Measurements from ENCODE around the gene RALGAPA1. TPM values are rescaled to one million over a fixed set of nuclear protein-coding genes. Genes with fewer than 3 reads are reported as not detected.
"Not testable (repeated sequence)": the region's sequence is repeated elsewhere in the genome, so short reads cannot be mapped to it uniquely, and the experiment has no call there.

Gene RALGAPA1
- total RNA-seq, 1 donor from 2014 or later, result 45.7 TPM

DNA sequence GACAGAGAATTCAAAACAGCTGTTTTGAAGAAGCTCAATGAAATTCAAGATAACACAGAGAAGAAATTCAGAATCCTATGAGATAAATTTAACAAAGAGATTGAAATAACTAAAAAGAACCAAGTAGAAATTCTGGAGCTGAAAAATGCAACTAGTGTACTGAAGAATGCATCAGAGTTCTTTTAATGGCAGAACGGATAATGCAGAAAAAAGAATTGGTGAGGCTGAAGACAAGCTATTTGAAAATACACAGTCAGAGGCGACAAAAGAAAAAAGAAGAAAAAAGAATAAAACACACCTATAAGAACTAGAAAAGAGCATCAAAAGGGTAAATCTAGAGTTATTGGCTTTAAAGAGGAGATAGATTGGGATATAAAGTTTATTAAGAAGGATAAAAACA, 171.8 kb downstream of the RALGAPA1 start:
- no peaks in the 10 kb centered on the region for H3K4me1 Mint-ChIP-seq (ENCODE audit: unreplicated experiment)
- H3K27me3 Mint-ChIP-seq, result no peaks in the 10 kb centered on the region
- TF ChIP-seq, protein P1, sequence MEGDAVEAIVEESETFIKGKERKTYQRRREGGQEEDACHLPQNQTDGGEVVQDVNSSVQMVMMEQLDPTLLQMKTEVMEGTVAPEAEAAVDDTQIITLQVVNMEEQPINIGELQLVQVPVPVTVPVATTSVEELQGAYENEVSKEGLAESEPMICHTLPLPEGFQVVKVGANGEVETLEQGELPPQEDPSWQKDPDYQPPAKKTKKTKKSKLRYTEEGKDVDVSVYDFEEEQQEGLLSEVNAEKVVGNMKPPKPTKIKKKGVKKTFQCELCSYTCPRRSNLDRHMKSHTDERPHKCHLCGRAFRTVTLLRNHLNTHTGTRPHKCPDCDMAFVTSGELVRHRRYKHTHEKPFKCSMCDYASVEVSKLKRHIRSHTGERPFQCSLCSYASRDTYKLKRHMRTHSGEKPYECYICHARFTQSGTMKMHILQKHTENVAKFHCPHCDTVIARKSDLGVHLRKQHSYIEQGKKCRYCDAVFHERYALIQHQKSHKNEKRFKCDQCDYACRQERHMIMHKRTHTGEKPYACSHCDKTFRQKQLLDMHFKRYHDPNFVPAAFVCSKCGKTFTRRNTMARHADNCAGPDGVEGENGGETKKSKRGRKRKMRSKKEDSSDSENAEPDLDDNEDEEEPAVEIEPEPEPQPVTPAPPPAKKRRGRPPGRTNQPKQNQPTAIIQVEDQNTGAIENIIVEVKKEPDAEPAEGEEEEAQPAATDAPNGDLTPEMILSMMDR (conservative IDR thresholded peaks at IDR 0.05), result no peak
- H3K4me3 Mint-ChIP-seq, result no peak overlapping the region
- peaks cover under 1% of the 10 kb centered on the region for H3K9me3 Mint-ChIP-seq
- no peak overlapping the region for H3K27ac Mint-ChIP-seq
- no peak for DNase-seq (ENCODE audit: extremely low spot score, unreplicated experiment)
- peaks cover 31% of the 10 kb centered on the region for H3K36me3 Mint-ChIP-seq

DNA sequence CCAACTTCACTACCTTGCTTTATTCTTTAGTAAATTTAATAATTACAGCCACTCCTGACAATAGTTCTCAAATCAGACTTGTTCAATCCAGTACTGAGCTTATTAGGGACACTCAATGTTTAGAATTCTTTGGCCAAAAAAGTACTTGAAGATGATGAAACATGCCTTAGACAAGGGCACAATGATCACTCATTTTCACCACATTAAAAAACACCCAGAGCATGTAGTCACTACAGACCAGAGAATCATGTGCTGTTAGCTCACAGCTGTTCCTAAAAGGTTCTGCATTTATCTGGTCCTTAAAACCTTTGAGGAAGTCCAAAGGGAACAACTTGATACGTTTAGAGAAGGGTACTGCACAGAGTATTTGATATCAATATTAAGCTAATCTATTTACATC, 176.4 kb downstream of the RALGAPA1 start:
- no peak for DNase-seq (ENCODE audit: extremely low spot score, unreplicated experiment)
- TF ChIP-seq, protein P1 (conservative IDR thresholded peaks at IDR 0.05), result no peak
- Mint-ChIP-seq H3K4me3 (no peak overlapping the region), H3K27ac (no peak overlapping the region), H3K4me1 (ENCODE audit: unreplicated experiment) (no peaks in the 10 kb centered on the region), H3K9me3 (no peaks in the 10 kb centered on the region), H3K36me3 (peaks cover 14% of the 10 kb centered on the region), H3K27me3 (no peaks in the 10 kb centered on the region)

DNA sequence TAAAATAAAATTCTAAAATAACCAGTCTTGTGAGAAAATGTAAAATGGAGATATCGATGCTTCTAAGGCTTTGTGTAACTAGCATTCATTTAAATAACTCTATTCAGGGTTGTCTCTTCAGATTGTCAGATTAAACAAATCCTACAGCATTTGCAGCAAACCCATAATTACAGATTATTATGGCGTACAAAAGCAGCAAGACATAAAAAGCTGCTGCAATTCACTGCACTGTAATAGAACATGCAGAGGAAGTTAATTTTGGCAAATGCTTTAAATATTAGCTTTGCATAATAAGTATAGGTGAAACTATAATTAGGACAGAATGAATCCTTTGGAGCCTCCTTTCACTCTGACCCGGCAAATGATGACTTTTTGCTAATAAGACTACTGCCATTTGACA, 176.8 kb downstream of the RALGAPA1 start:
- Mint-ChIP-seq H3K9me3 (no peaks in the 10 kb centered on the region), H3K27ac (no peak overlapping the region)

DNA sequence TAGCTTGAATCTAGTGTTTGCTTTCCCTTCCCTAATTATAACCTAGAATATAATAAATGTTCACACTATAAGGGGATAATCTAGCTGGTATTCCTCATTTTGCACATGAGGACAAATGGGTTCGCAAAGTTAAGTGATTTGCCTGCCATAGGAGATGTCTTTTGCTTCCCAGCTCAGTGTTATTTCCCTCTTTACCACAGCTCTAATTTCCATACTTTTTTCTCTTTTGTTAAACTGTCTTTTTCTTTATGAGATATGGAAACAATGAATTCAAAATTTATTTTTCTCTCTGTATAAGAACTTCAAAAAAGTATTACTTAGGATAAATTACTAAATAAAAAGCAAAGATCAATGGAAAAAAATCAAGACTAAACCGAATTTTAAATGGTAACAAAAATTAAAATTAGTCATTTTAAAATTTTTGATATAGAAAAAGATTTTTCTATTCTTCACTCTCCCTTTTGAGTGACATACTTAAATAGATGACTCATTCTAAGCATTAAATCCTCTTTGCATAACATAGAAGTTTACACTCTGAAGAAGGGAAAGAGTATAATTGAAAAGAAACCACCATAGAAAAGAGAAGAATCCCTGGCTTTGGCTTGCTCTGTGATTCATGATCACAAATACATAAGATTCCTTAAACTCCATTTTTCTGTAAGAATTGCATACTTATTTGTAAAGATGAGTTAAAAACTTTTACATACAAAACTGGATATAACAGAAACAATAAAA, 177.9 kb downstream of the RALGAPA1 start:
- H3K4me1 Mint-ChIP-seq (ENCODE audit: unreplicated experiment), result no peaks in the 10 kb centered on the region
- no peaks in the 10 kb centered on the region for H3K9me3 Mint-ChIP-seq
- no peaks in the 10 kb centered on the region for H3K27me3 Mint-ChIP-seq
- peaks cover 11% of the 10 kb centered on the region for H3K36me3 Mint-ChIP-seq
- TF ChIP-seq, protein P1 (conservative IDR thresholded peaks at IDR 0.05), result no peak
- H3K27ac Mint-ChIP-seq, result no peak overlapping the region
- DNase-seq (ENCODE audit: extremely low spot score, unreplicated experiment), result no peak
- H3K4me3 Mint-ChIP-seq, result no peak overlapping the region

More for the DNA sequence above, 176.8 kb downstream of the RALGAPA1 start:
- Mint-ChIP-seq H3K27me3 (no peaks in the 10 kb centered on the region), H3K36me3 (peaks cover 13% of the 10 kb centered on the region), H3K4me3 (no peak overlapping the region), H3K4me1 (ENCODE audit: unreplicated experiment) (no peaks in the 10 kb centered on the region)
- TF ChIP-seq, protein P1 (conservative IDR thresholded peaks at IDR 0.05), result no peak
- no peak for DNase-seq (ENCODE audit: extremely low spot score, unreplicated experiment)

DNA sequence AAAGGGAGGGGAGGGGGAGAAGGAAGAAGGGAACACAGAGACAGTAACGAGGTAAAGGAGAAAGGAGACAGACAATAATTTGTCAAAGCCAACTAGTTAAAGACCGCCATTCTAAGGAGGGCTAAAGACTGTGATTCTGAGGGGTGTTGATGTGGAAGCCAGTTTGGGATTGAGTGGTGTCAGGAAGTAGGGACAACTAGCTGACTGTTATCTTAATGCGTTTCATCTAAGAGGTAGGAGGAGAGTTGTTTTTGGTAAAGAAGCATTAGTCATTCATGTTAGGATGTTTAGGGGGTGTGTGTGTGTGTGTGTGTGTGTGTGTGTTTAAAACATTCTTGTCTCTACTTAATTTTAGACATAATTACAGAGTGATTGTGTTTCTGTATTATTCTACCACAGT, 180.1 kb downstream of the RALGAPA1 start:
- H3K9me3 Mint-ChIP-seq, result no peaks in the 10 kb centered on the region
- no peak for DNase-seq (ENCODE audit: extremely low spot score, unreplicated experiment)
- no peak overlapping the region for H3K4me3 Mint-ChIP-seq
- no peak overlapping the region for H3K27ac Mint-ChIP-seq
- H3K36me3 Mint-ChIP-seq, result peaks cover 20% of the 10 kb centered on the region
- H3K27me3 Mint-ChIP-seq, result no peaks in the 10 kb centered on the region
- H3K4me1 Mint-ChIP-seq (ENCODE audit: unreplicated experiment), result no peaks in the 10 kb centered on the region
- TF ChIP-seq, protein P1 (conservative IDR thresholded peaks at IDR 0.05), result no peak

DNA sequence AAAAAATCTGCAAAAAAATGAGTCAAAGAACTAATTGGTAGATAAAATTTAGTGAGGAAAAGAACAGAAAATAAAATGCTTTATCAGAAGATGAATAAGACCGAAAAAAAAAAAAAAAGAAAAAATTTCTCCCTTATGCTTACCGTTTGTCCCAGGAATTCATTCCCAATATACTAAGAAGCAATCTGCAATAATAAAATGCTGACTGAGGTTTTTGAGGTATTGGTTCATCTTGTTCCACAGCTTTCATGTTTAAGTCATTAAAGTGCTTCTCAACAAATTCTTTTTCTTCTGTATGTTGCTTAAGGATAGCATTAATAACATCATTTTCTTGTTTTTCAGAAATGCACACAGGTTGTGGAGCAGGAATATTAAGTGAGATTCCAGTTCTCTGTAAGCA, 182.1 kb downstream of the RALGAPA1 start:
- H3K27me3 Mint-ChIP-seq; H3K9me3 Mint-ChIP-seq; H3K4me3 Mint-ChIP-seq; H3K4me1 Mint-ChIP-seq (ENCODE audit: unreplicated experiment); DNase-seq (ENCODE audit: extremely low spot score, unreplicated experiment); H3K27ac Mint-ChIP-seq: not testable (repeated sequence)
- peaks cover 30% of the 10 kb centered on the region for H3K36me3 Mint-ChIP-seq

DNA sequence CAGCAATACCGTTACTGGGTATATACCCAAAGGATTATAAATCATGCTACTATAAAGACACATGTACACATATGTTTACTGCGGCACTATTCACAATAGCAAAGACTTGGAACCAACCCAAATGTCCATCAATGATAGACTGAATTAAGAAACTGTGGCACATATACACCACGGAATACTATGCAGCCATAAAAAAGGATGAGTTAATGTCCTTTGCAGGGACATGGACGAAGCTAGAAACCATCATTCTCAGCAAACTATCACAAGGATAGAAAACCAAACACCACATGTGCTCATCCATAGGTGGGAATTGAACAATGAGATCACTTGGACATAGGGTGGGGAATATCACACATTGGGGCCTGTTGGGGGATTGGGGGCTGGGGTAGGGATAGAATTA, 187.1 kb downstream of the RALGAPA1 start:
- not testable (repeated sequence) for H3K4me1 Mint-ChIP-seq (ENCODE audit: unreplicated experiment); H3K4me3 Mint-ChIP-seq; H3K27me3 Mint-ChIP-seq; H3K27ac Mint-ChIP-seq; H3K9me3 Mint-ChIP-seq; DNase-seq (ENCODE audit: extremely low spot score, unreplicated experiment)
- peaks cover 46% of the 10 kb centered on the region for H3K36me3 Mint-ChIP-seq

DNA sequence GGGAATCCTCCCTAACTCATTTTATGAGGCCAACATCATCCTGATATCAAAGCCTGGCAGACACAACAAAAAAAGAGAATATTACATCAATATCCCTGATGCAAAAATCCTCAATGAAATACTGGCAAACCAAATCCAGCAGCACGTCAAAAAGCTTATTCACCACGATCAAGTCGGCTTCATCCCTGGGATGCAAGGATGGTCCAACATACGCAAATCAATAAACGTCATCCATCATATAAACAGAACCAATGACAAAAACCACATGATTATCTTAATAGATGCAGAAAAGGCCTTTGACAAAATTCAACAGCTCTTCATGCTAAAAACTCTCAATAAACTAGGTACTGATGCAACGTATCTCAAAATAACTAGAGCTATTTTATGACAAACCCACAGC, 189.1 kb downstream of the RALGAPA1 start:
- H3K9me3 Mint-ChIP-seq; H3K4me3 Mint-ChIP-seq; H3K4me1 Mint-ChIP-seq (ENCODE audit: unreplicated experiment); H3K27me3 Mint-ChIP-seq; H3K27ac Mint-ChIP-seq; DNase-seq (ENCODE audit: extremely low spot score, unreplicated experiment): not testable (repeated sequence)
- H3K36me3 Mint-ChIP-seq, result peaks cover 44% of the 10 kb centered on the region

DNA sequence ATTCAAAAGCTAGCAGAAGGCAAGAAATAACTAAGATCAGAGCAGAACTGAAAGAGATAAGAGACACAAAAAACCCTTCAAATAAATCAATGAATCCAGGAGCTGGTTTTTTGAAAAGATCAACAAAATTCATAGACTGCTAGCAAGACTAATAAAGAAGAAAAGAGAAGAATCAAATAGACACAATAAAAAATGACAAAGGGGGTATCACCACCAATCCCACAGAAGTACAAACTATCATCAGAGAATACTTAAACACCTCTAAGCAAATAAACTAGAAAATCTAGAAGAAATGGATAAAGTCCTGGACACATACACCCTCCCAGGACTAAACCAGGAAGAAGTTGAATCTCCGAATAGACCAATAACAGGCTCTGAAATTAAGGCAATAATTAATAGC, 189.6 kb downstream of the RALGAPA1 start:
- not testable (repeated sequence) for H3K9me3 Mint-ChIP-seq; DNase-seq (ENCODE audit: extremely low spot score, unreplicated experiment); H3K4me1 Mint-ChIP-seq (ENCODE audit: unreplicated experiment); H3K27ac Mint-ChIP-seq; H3K27me3 Mint-ChIP-seq; H3K4me3 Mint-ChIP-seq
- peaks cover 43% of the 10 kb centered on the region for H3K36me3 Mint-ChIP-seq
